K562 (cell line): ENCODE data around the gene CNTN3. TPM values are rescaled to one million over a fixed set of nuclear protein-coding genes. Genes with fewer than 3 reads are reported as not detected.

Source experiments
- ATAC-seq: fragments of 200-7000 bp; cut with Tn5 transposase; 3 replicates; pipeline ENCODE4 v1.9.1; 2020; ENCODE audit warnings: moderate library complexity
- BruUV-seq: library from RNA; stranded (reverse); fragments of 400-500 nt; replicated peaks from 2 replicates; lab custom pipeline; 2021; lab: Mats Ljungman, UMichigan
- CTCF ChIA-PET: fragments of 300-600 bp; formaldehyde crosslinking; extraction: SDS; loops from one replicate; lab custom pipeline; 2021; ENCODE audit warnings: low intra/inter-chr PET ratio; lab: Yijun Ruan, JAX
- POLR2A ChIA-PET: fragments of 300-600, 350-650 bp; sonication (Branson Sonifier 250); formaldehyde crosslinking; extraction: SDS; loops from one replicate; lab custom pipeline; 2021; ENCODE audit warnings: antibody characterized with exemption, inconsistent platforms; lab: Yijun Ruan, JAX
- DNase-seq, 4 experiments: peaks; one replicate each; pipeline versions ENCODE4 v3.0.0 to v3.0.0-alpha.2; 2011 to 2018; ENCODE audit warnings: low spot score in 3 of 4, mixed read lengths in 3 of 4; ENCODE audit errors: extremely low read depth in 1 of 4
- FAIRE-seq: peaks from 2 replicates; lab custom pipeline; 2011; peaks lifted over from hg19 to GRCh38; lab: Jason Lieb, UNC
- H2AFZ ChIP-seq: 2 replicates; pipeline ENCODE4 v1.6.0; 2011; ENCODE audit warnings: low read depth, low read length, control low read depth, inconsistent platforms
- H3K27ac ChIP-seq: fragments of 200-600 bp; 3 replicates; pipeline ENCODE4 v1.8.0; 2011; ENCODE audit warnings: low read depth, mild to moderate bottlenecking, control low read depth, inconsistent platforms, low read length, moderate library complexity, mixed read lengths; ENCODE audit errors: extremely low read depth
- H3K27me3 ChIP-seq, 2 experiments: fragments of 300-600 bp in 1 of 2; 2 replicates in 1 of 2; 3 replicates in 1 of 2; pipeline versions ENCODE4 v1.6.0 to v1.8.0; 2011; ENCODE audit warnings: inconsistent platforms in 2 of 2, low read length in 2 of 2, mild to moderate bottlenecking in 1 of 2, mixed read lengths in 1 of 2, moderate library complexity in 1 of 2; ENCODE audit not compliant: control insufficient read depth in 2 of 2, insufficient read depth in 2 of 2
- H3K36me3 ChIP-seq: fragments of 300-600 bp; 3 replicates; pipeline ENCODE4 v1.8.0; 2011; ENCODE audit warnings: mild to moderate bottlenecking, low read length, inconsistent platforms; ENCODE audit not compliant: control insufficient read depth, insufficient read depth
- H3K4me1 ChIP-seq, 2 experiments: fragments of 200-600 bp in 1 of 2; replicated peaks in 1 of 2; 2 replicates in 1 of 2; 3 replicates in 1 of 2; pipeline versions ENCODE4 v1.5.1 to v1.8.0; 2011; ENCODE audit warnings: inconsistent platforms in 2 of 2, low read length in 2 of 2, mild to moderate bottlenecking in 1 of 2, mixed read lengths in 1 of 2, moderate library complexity in 1 of 2; ENCODE audit not compliant: control insufficient read depth in 2 of 2, insufficient read depth in 2 of 2
- H3K4me2 ChIP-seq: 2 replicates; pipeline ENCODE4 v1.6.1; 2011; ENCODE audit warnings: low read length, control low read depth, inconsistent platforms, mixed read lengths; ENCODE audit not compliant: insufficient read depth
- H3K4me3 ChIP-seq: fragments of 200-600 bp; sonication (generic), shearing (Covaris generic); 2 replicates; pipeline ENCODE4 v1.5.1; 2016; ENCODE audit warnings: control low read depth, inconsistent platforms
- H3K79me2 ChIP-seq: fragments of 200-600 bp; 3 replicates; pipeline ENCODE4 v1.8.0; 2011; ENCODE audit warnings: low read length, inconsistent platforms; ENCODE audit not compliant: control insufficient read depth, insufficient read depth
- H3K9ac ChIP-seq, 2 experiments: 2 replicates each; pipeline versions ENCODE4 v1.6.0 to v1.6.1; 2011; ENCODE audit warnings: low read depth in 2 of 2, low read length in 2 of 2, control low read depth in 1 of 2, inconsistent platforms in 1 of 2, mild to moderate bottlenecking in 1 of 2, mixed read lengths in 1 of 2; ENCODE audit not compliant: insufficient read depth in 1 of 2
- H3K9me1 ChIP-seq: one replicate; pipeline ENCODE4 v1.6.0; 2011; ENCODE audit warnings: inconsistent platforms, mild to moderate bottlenecking, low read length, moderate library complexity; ENCODE audit not compliant: control insufficient read depth, insufficient read depth
- H3K9me3 ChIP-seq: replicated peaks from 2 replicates; pipeline ENCODE4 v1.5.1; 2011; ENCODE audit warnings: low read depth, low read length, inconsistent platforms; ENCODE audit not compliant: control insufficient read depth, insufficient read depth
- H4K20me1 ChIP-seq: replicated peaks from 2 replicates; pipeline ENCODE4 v1.6.1; 2011; ENCODE audit warnings: low read length, inconsistent platforms, mixed read lengths; ENCODE audit not compliant: control insufficient read depth, insufficient read depth
- EGR1 ChIP-seq: fragments of 450-650 bp; conservative IDR thresholded peaks from 2 replicates; pipeline ENCODE4 v1.6.1; 2017; ENCODE audit warnings: mild to moderate bottlenecking
- GTF2A2 ChIP-seq: IDR thresholded peaks from 2 replicates; pipeline ENCODE4 v1.6.1; 2016; ENCODE audit warnings: mild to moderate bottlenecking, missing genetic modification characterization, missing compliant biosample characterization
- HNRNPH1 ChIP-seq: fragments of 200-400 bp; formaldehyde crosslinking; optimal IDR thresholded peaks from 2 replicates; pipeline ENCODE3; 2017; ENCODE audit warnings: low read depth, mild to moderate bottlenecking, low read length, moderate library complexity
- HSF4 ChIP-seq: fragments of 250-450 bp; sonication (Bioruptor Pico); IDR thresholded peaks from 2 replicates; pipeline ENCODE4 v2.1.2; 2022; ENCODE audit warnings: mild to moderate bottlenecking, moderate library complexity, borderline replicate concordance
- MCM5 ChIP-seq: fragments of 450-650 bp; IDR thresholded peaks from 2 replicates; pipeline ENCODE4 v1.6.1; 2016; ENCODE audit warnings: low read depth
- SMARCE1 ChIP-seq: fragments of 450-650 bp; IDR thresholded peaks from 2 replicates; pipeline ENCODE4 v1.7.1; 2016; ENCODE audit warnings: mild to moderate bottlenecking
- TARDBP ChIP-seq: fragments of 450-650 bp; IDR thresholded peaks from 2 replicates; pipeline ENCODE4 v1.6.1; 2016
- TGIF2 ChIP-seq: sonication (generic); formaldehyde crosslinking; IDR thresholded peaks from 2 replicates; pipeline ENCODE4 v1.8.1; 2022; ENCODE audit warnings: mild to moderate bottlenecking, missing genetic modification reagents, moderate library complexity
- THRB ChIP-seq: fragments of 450-650 bp; formaldehyde crosslinking; conservative IDR thresholded peaks from 2 replicates; pipeline ENCODE4 v1.4.0; 2022; ENCODE audit warnings: mild to moderate bottlenecking, missing genetic modification characterization
- ZKSCAN3 ChIP-seq: fragments of 250-450 bp; sonication (Bioruptor Pico); IDR thresholded peaks from 2 replicates; pipeline ENCODE4 v1.4.0; 2020
- ZNF263 ChIP-seq: sonication (generic); formaldehyde crosslinking; IDR thresholded peaks from 2 replicates; pipeline ENCODE4 v1.8.0; 2022; ENCODE audit warnings: mild to moderate bottlenecking, missing genetic modification reagents, borderline replicate concordance
- ZZZ3 ChIP-seq: fragments of 450-650 bp; IDR thresholded peaks from 2 replicates; pipeline ENCODE4 v1.6.1; 2016; ENCODE audit warnings: antibody characterized with exemption, mild to moderate bottlenecking, moderate library complexity
- WGBS: fragments of 100-300 bp; shearing (Covaris generic); methylation state at CpG from one replicate; pipeline ENCODE4 v1.1.6; 2016; ENCODE audit warnings: low coverage, mixed read lengths; ENCODE audit not compliant: insufficient coverage; ENCODE audit errors: missing lambda C conversion rate; 5-methylcytosine and 5-hydroxymethylcytosine counted together
- in situ Hi-C: fragments of 300-500 bp; cut with MboI; formaldehyde crosslinking; loops from 4 replicates; pipeline ENCODE4 v1.15.0; 2018; ENCODE audit warnings: inconsistent platforms, mixed read lengths
- intact Hi-C: fragments of 100-400 bp; cut with micrococcal nuclease; formaldehyde crosslinking; loops from 2 replicates; pipeline ENCODE4 v1.14.2; 2022
- polyA plus RNA-seq, 8 experiments: library from polyadenylated mRNA; depleted of rRNA in 4 of 8; stranded (reverse) in 5 of 8; unstranded in 3 of 8; fragments of >200 nt; fragmentation: Nextera tagmentation in 2 of 8; fragmentation: Illumina TruSeq in 1 of 8; extraction: Ambion mirVana in 2 of 8; extraction: Trizol in 1 of 8; gene quantifications; 2 replicates each; pipeline versions ENCODE4 v1.2.1 to v1.2.3, GENCODE V29; 2011 to 2014; ENCODE audit warnings: inconsistent platforms in 1 of 8, missing spikeins in 1 of 8
- total RNA-seq, 7 experiments: library from RNA; depleted of rRNA in 6 of 7; stranded (reverse); fragments of >200 nt in 6 of 7; fragmentation: Illumina TruSeq in 2 of 7; extraction: Trizol in 2 of 7; gene quantifications; 2 replicates each; pipeline versions ENCODE4 v1.2.1 to v1.2.3, GENCODE V29; 2011 to 2021; ENCODE audit warnings: low replicate concordance in 1 of 7
- TF ChIP-seq, protein P1 (sequence below), 2 experiments: fragments of 200-800 bp in 1 of 2; sonication (Bioruptor generic) in 1 of 2; sonication (generic) in 1 of 2; formaldehyde crosslinking in 1 of 2; IDR thresholded peaks in 1 of 2; conservative IDR thresholded peaks in 1 of 2; 2 replicates each; pipeline versions ENCODE4 v1.5.0 to v1.6.1; 2016 to 2020; ENCODE audit warnings: missing compliant biosample characterization in 1 of 2, missing genetic modification characterization in 1 of 2, missing genetic modification reagents in 1 of 2

CNTN3 gene
- total and polyA plus RNA-seq, 9 of the 15 experiments (the other 6 are each of a cell fraction or from before 2014, with no cell fraction given): 0.01 to 0.07 (median 0.03) TPM; not detected in 3

DNA sequence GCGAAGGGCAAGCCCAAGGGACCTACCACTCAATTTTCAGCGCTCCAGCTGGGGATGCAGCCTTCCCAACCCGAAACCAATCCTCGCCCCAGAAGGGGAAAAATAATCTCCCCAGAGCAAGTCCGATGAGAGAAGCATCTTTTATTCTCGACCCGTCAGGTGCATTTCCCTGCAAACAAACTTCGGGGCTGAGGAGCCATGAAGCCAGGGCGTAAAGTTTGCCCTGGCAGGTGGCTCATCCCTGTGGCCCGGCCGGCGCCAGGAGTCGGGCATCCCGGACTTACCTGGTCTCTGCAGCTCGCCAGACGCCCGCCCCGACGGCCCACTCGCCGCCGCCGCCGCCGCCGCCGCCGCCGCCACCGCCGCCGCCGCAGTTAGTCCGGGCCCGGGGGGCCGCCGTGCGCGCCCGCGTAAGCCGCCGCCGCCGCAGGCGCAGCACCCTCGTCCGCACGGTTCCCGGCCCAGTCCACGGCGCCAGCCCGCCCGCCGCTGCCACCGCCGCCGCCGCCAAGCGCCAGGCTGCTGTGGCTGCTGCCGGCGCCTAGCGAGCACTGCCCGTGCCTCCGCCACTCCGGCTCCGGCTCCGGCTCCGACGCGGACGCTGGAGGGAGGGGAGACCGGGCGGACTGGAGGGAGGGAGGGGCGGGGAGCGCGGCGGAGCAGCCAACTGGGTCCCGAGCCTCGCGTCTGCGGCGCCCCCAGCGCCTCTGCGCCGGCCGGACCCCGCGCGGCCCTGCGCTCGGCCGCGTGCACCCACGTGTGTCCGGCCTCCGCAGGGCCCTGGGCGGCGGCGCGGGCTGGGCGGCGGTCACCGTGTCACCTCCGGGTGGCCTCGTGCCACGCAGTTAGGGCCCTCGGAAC lies at the start of gene CNTN3 (continued):
- TF ChIP-seq, protein P1, sequence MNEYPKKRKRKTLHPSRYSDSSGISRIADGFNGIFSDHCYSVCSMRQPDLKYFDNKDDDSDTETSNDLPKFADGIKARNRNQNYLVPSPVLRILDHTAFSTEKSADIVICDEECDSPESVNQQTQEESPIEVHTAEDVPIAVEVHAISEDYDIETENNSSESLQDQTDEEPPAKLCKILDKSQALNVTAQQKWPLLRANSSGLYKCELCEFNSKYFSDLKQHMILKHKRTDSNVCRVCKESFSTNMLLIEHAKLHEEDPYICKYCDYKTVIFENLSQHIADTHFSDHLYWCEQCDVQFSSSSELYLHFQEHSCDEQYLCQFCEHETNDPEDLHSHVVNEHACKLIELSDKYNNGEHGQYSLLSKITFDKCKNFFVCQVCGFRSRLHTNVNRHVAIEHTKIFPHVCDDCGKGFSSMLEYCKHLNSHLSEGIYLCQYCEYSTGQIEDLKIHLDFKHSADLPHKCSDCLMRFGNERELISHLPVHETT (CRISPR knock-in tag; conservative IDR thresholded peaks at IDR 0.05 in 1 of 2, IDR thresholded peaks at IDR 0.05 in 1 of 2): no peak
- TF ChIP-seq TGIF2: no peak
- no peak for TF ChIP-seq ZNF263
- TF ChIP-seq HNRNPH1: no peak
- TF ChIP-seq TARDBP: no peak
- TF ChIP-seq EGR1: no peak
- no peak for TF ChIP-seq GTF2A2 (tag)
- no peak for TF ChIP-seq ZKSCAN3 (CRISPR knock-in tag)
- TF ChIP-seq SMARCE1: no peak
- no peak for TF ChIP-seq HSF4 (CRISPR knock-in tag)

DNA sequence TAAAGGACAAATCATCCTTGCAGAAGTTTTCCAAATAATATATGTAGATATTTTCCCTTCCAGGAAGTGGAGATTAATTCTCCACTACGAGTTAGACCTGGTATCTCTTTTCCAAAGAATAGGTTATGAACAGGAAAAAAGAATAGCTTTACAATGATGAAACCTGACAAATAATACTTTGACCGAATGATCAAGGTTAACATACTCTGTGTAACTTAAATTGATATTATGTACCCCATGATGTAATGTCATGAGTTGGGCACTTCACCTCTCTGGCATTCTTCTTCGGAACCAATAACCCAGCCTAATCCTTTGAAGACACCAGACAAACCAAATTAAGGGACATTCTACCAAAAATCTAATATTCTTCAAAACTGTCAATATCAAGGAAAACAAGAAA lies 48.7 kb upstream of the CNTN3 start:
- WGBS: 7% methylated on average over 3 of the region's 3 CpGs
- Histone ChIP-seq H3K4me3 (no peak overlapping the region), H3K27ac (no peak overlapping the region), H3K4me1 (no peaks in the 10 kb centered on the region), H3K79me2 (no peaks in the 10 kb centered on the region), H3K9me3 (no peaks in the 10 kb centered on the region), H3K27me3 (no peaks in the 10 kb centered on the region), H3K9me1 (no peaks in the 10 kb centered on the region), H3K9ac (no peak overlapping the region), H3K4me2 (no peak overlapping the region), H2AFZ (no peak overlapping the region), H4K20me1 (no peaks in the 10 kb centered on the region), H3K36me3 (no peaks in the 10 kb centered on the region)
- CTCF ChIA-PET: no interaction called here
- POLR2A ChIA-PET: interaction anchor here (0.9 kb wide), 1 partner anchor 8 kb away, joined by 3 read pairs; no protein-coding TSS in a partner anchor
- no peak for ATAC-seq
- in situ Hi-C loops: no loop called here
- no TSS peak for BruUV-seq
- no peak for DNase-seq
- intact Hi-C loops: no loop called here
- TF ChIP-seq ZZZ3: no peak
- no peak for TF ChIP-seq THRB
- TF ChIP-seq MCM5: no peak
- no peak for FAIRE-seq
